BJ (cell line): ENCODE data around the gene SLC38A11. TPM values are rescaled to one million over a fixed set of nuclear protein-coding genes. Genes with fewer than 3 reads are reported as not detected.

ENCODE experiments used
- CTCF ChIA-PET: fragments of 350-600 bp; formaldehyde crosslinking; extraction: SDS; loops from one replicate; lab custom pipeline; 2021; ENCODE audit warnings: antibody characterized with exemption, inconsistent platforms; lab: Yijun Ruan, JAX
- POLR2A ChIA-PET: fragments of 300-600 bp; sonication (Branson Sonifier 250); formaldehyde crosslinking; extraction: SDS; loops from one replicate; lab custom pipeline; 2021; ENCODE audit warnings: antibody characterized with exemption; lab: Charles Lee
- DNase-seq: peaks from one replicate; pipeline ENCODE4 v3.0.0-alpha.2; 2011; ENCODE audit warnings: low read depth
- H3K27me3 ChIP-seq: 2 replicates; pipeline ENCODE4 v1.6.0; 2011; ENCODE audit warnings: low read length; ENCODE audit not compliant: control insufficient read depth, insufficient read depth
- H3K36me3 ChIP-seq: 2 replicates; pipeline ENCODE4 v1.5.1; 2011; ENCODE audit warnings: low read length; ENCODE audit not compliant: control insufficient read depth, insufficient read depth
- H3K4me3 ChIP-seq: 2 replicates; pipeline ENCODE4 v1.5.1; 2011; ENCODE audit warnings: low read depth, mild to moderate bottlenecking, control low read depth, low read length
- polyA plus RNA-seq: library from polyadenylated mRNA; depleted of rRNA; stranded (reverse); fragments of >200 nt; gene quantifications from 2 replicates; pipeline ENCODE4 v1.2.3, GENCODE V29; 2011
- TF ChIP-seq, protein P1 (sequence below): IDR thresholded peaks from 2 replicates; pipeline ENCODE4 v1.5.1; 2011; ENCODE audit warnings: low read depth, mild to moderate bottlenecking, control low read depth, inconsistent platforms, low read length, moderate library complexity; ENCODE audit not compliant: insufficient read depth

Gene SLC38A11
- polyA plus RNA-seq, 1 experiment, result 59.2 TPM

GRCh38 chr2:164964700-164965099 lies 9.4 kb upstream of the SLC38A11 start:
- no peaks in the 10 kb centered on the region for H3K36me3 ChIP-seq
- ChIA-PET CTCF (interaction anchor here (0.9 to 1.4 kb wide), 2 partner anchors 9 to 24 kb away, joined by 3 to 7 read pairs; partner anchors contain the start of gene SLC38A11), POLR2A (no interaction called here)
- no peaks in the 10 kb centered on the region for H3K27me3 ChIP-seq
- no peak for DNase-seq
- no peak overlapping the region for H3K4me3 ChIP-seq
- TF ChIP-seq, protein P1, sequence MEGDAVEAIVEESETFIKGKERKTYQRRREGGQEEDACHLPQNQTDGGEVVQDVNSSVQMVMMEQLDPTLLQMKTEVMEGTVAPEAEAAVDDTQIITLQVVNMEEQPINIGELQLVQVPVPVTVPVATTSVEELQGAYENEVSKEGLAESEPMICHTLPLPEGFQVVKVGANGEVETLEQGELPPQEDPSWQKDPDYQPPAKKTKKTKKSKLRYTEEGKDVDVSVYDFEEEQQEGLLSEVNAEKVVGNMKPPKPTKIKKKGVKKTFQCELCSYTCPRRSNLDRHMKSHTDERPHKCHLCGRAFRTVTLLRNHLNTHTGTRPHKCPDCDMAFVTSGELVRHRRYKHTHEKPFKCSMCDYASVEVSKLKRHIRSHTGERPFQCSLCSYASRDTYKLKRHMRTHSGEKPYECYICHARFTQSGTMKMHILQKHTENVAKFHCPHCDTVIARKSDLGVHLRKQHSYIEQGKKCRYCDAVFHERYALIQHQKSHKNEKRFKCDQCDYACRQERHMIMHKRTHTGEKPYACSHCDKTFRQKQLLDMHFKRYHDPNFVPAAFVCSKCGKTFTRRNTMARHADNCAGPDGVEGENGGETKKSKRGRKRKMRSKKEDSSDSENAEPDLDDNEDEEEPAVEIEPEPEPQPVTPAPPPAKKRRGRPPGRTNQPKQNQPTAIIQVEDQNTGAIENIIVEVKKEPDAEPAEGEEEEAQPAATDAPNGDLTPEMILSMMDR, result no peak

DNA sequence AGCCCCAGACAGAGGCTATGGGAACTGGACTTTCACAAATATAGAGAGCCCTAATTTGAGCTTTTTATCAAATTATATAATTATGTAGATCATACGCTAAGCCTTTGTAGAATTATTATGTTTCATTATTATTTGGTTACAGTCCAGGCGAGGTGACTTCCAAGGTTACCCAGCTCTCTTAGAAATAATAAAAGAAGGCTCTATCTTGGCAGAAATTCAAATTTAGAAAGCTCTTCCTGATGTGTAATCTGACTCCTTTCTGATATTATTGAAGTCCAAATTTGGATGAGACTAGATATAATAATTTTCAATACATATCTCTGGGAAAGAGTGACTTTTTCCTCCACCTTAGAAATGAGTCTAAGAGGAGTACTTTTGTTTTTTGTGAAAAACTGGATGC lies 4.8 kb upstream of the SLC38A11 start:
- no peak overlapping the region for H3K4me3 ChIP-seq
- ChIA-PET POLR2A (no interaction called here), CTCF (no interaction called here)
- DNase-seq, result no peak
- no peaks in the 10 kb centered on the region for H3K36me3 ChIP-seq
- TF ChIP-seq, protein P1, result no peak
- no peaks in the 10 kb centered on the region for H3K27me3 ChIP-seq

DNA sequence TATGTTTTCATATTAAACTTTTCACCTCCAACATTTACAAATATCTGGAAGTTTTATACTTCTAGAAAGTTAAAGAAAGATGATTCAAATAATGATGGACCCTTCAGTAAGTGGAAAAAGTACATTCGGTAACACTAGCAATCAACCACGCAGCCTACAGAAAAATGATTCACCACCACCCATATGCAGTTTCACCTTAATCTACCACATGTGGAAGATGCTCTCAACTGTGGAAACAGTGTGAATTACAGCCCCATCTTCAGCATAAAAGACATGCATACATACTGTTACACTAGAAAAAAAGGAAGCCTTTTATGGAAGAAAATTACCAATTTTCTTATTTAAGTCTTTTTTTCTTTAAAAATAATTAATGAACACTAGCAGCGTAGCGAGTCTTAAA lies 1.1 kb downstream of the SLC38A11 start:
- 0 out of 2 replicates have a peak, but pooled peaks cover 2% of the 10 kb centered on the region for H3K36me3 ChIP-seq
- TF ChIP-seq, protein P1, result no peak
- H3K4me3 ChIP-seq, result peak overlapping the region; percentile 70
- POLR2A ChIA-PET, result no interaction called here
- no peak for DNase-seq
- CTCF ChIA-PET, result no interaction called here
- no peaks in the 10 kb centered on the region for H3K27me3 ChIP-seq

DNA sequence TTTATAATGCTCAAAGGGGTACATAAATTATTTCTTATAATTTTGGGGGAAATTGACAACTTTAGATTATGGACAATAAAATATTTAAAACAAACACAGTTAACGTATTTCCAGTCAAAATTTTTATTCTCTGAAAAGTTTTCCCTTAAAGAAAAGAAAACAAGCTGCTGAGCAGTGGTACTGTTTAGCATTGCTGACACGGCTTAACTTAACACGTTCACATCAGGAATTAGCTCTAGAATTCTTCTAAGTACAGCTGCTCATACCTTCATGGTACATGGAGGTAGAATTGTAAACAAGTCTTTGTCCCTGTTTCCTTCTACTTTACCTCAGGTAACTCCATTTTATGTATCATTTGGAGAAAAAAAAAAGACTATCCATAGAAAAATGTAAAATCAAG lies 2.0 kb downstream of the SLC38A11 start:
- CTCF ChIA-PET, result interaction anchor here (0.7 kb wide), 1 partner anchor 10 kb away, joined by 3 read pairs; no protein-coding TSS in a partner anchor

GRCh38 chr2:164952057-164952702 lies 3.1 kb downstream of the SLC38A11 start:
- Histone ChIP-seq H3K27me3 (no peaks in the 10 kb centered on the region), H3K36me3 (0 out of 2 replicates have a peak, but pooled peaks cover 2% of the 10 kb centered on the region), H3K4me3 (no peak overlapping the region)
- ChIA-PET POLR2A (no interaction called here), CTCF (interaction anchor here (1.0 kb wide), 1 partner anchor 392 kb away, joined by 3 read pairs; no protein-coding TSS in a partner anchor)
- DNase-seq, result no peak
- TF ChIP-seq, protein P1, result no peak

More for the DNA sequence above, 2.0 kb downstream of the SLC38A11 start:
- TF ChIP-seq, protein P1, result no peak
- H3K36me3 ChIP-seq, result 0 out of 2 replicates have a peak, but pooled peaks cover 2% of the 10 kb centered on the region
- no peaks in the 10 kb centered on the region for H3K27me3 ChIP-seq
- peak overlapping the region; percentile 70 for H3K4me3 ChIP-seq
- POLR2A ChIA-PET, result interaction anchor here (0.5 kb wide), 1 partner anchor 33 kb away, joined by 6 read pairs; no protein-coding TSS in a partner anchor
- DNase-seq, result no peak
